ENCODE data around the gene C1orf52. TPM values are rescaled to one million over a fixed set of nuclear protein-coding genes. Genes with fewer than 3 reads are reported as not detected.

Gene C1orf52
- total and polyA plus RNA-seq, 2 of the 13 experiments (the other 11 are each of a cell fraction or from before 2014, with no cell fraction given) = 19.4 to 27.4 TPM

DNA sequence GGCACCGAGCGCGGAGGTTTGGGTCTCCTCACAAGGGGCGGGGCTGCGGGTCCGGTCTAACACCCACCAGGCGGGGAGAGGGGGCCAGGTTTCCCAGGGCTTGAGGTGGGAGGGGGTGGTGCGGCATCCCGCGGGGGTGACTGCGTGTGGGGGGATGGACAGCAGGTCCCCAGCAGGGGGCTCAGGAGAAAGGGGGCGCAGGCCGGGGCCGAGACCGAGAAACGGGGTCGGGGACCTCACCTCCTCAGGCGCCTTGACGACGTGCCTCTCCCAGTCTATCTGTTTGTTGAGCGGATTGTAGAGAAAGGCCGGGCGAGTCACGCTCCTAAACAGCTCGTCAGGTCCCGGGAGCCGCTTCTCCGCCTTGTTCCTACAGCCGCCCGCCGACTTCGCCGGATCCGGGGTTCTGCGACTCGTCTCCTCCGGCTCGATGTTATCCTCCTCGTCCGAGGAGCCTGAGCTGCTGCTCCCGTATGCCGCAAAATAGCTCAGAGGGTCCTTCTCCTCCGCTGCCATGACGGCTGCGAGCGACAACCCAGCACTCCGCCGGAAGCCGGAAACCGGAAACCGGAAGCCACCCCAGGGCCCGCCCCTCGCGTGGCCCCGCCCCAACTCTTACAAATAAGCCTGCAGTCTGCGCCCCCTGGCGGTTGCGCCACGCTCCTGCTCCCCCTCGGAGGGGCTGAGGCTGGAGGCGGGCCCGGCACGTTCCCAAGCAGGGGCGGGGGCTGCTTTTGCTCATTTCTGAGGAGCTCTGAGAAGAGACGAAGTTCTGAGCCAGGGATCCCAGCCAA is at the start of gene C1orf52 (continued):
- TF ChIP-seq, protein P1, sequence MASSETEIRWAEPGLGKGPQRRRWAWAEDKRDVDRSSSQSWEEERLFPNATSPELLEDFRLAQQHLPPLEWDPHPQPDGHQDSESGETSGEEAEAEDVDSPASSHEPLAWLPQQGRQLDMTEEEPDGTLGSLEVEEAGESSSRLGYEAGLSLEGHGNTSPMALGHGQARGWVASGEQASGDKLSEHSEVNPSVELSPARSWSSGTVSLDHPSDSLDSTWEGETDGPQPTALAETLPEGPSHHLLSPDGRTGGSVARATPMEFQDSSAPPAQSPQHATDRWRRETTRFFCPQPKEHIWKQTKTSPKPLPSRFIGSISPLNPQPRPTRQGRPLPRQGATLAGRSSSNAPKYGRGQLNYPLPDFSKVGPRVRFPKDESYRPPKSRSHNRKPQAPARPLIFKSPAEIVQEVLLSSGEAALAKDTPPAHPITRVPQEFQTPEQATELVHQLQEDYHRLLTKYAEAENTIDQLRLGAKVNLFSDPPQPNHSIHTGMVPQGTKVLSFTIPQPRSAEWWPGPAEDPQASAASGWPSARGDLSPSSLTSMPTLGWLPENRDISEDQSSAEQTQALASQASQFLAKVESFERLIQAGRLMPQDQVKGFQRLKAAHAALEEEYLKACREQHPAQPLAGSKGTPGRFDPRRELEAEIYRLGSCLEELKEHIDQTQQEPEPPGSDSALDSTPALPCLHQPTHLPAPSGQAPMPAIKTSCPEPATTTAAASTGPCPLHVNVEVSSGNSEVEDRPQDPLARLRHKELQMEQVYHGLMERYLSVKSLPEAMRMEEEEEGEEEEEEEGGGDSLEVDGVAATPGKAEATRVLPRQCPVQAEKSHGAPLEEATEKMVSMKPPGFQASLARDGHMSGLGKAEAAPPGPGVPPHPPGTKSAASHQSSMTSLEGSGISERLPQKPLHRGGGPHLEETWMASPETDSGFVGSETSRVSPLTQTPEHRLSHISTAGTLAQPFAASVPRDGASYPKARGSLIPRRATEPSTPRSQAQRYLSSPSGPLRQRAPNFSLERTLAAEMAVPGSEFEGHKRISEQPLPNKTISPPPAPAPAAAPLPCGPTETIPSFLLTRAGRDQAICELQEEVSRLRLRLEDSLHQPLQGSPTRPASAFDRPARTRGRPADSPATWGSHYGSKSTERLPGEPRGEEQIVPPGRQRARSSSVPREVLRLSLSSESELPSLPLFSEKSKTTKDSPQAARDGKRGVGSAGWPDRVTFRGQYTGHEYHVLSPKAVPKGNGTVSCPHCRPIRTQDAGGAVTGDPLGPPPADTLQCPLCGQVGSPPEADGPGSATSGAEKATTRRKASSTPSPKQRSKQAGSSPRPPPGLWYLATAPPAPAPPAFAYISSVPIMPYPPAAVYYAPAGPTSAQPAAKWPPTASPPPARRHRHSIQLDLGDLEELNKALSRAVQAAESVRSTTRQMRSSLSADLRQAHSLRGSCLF (CRISPR knock-in tag; IDR thresholded peaks at IDR 0.05; ENCODE audit: borderline replicate concordance) = no peak
- TF ChIP-seq PHF8 (CRISPR knock-in tag; IDR thresholded peaks at IDR 0.05) (peak; percentile 95), MAFG (CRISPR knock-in tag; IDR thresholded peaks at IDR 0.05) (no peak), TSC22D2 (CRISPR knock-in tag; IDR thresholded peaks at IDR 0.05; ENCODE audit: borderline replicate concordance) (0 out of 2 replicates have a peak, but pooled peaks have one; percentile 45), PHB2 (IDR thresholded peaks at IDR 0.05; ENCODE audit: partially characterized antibody) (no peak), ZNF317 (CRISPR knock-in tag; IDR thresholded peaks at IDR 0.05) (no peak), ZNF44 (CRISPR knock-in tag; IDR thresholded peaks at IDR 0.05) (no peak), ETV6 (CRISPR knock-in tag; conservative IDR thresholded peaks at IDR 0.05) (no peak), ZNF782 (CRISPR knock-in tag; IDR thresholded peaks at IDR 0.05; ENCODE audit: borderline replicate concordance) (no peak), PLRG1 (conservative IDR thresholded peaks at IDR 0.05) (no peak), ZNF484 (CRISPR knock-in tag; IDR thresholded peaks at IDR 0.05; ENCODE audit: borderline replicate concordance, low read depth) (no peak), ZNF430 (CRISPR knock-in tag; IDR thresholded peaks at IDR 0.05) (peak; percentile 27; the same call in 1 of the 2 replicates), ZSCAN9 (CRISPR knock-in tag; IDR thresholded peaks at IDR 0.05; ENCODE audit: borderline replicate concordance) (peak; percentile 28; the same call in 1 of the 2 replicates), MTF2 (CRISPR knock-in tag; IDR thresholded peaks at IDR 0.05; ENCODE audit: borderline replicate concordance) (no peak), SMAD3 (CRISPR knock-in tag; IDR thresholded peaks at IDR 0.05) (no peak; the same call in 1 of the 2 replicates), SMC3 (IDR thresholded peaks at IDR 0.05; ENCODE audit: low read length) (peak; percentile 28; the same call in 1 of the 2 replicates), SKI (IDR thresholded peaks at IDR 0.05; ENCODE audit: partially characterized antibody) (no peak), MAF1 (CRISPR knock-in tag; IDR thresholded peaks at IDR 0.05; ENCODE audit: borderline replicate concordance) (no peak)
- TF ChIP-seq, protein P2, sequence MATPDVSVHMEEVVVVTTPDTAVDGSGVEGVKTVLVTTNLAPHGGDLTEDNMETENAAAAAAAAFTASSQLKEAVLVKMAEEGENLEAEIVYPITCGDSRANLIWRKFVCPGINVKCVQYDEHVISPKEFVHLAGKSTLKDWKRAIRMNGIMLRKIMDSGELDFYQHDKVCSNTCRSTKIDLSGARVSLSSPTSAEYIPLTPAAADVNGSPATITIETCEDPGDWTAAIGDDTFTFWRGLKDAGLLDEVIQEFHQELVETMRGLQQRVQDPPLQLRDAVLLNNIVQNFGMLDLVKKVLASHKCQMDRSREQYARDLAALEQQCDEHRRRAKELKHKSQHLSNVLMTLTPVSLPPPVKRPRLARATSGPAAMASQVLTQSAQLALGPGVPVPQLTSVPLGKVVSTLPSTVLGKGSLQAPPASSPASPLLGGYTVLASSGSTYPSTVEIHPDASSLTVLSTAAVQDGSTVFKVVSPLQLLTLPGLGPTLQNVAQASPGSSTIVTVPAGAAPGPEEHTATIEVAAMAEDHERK (CRISPR knock-in tag; IDR thresholded peaks at IDR 0.05; ENCODE audit: low read depth) = no peak
- TF ChIP-seq, protein P3, sequence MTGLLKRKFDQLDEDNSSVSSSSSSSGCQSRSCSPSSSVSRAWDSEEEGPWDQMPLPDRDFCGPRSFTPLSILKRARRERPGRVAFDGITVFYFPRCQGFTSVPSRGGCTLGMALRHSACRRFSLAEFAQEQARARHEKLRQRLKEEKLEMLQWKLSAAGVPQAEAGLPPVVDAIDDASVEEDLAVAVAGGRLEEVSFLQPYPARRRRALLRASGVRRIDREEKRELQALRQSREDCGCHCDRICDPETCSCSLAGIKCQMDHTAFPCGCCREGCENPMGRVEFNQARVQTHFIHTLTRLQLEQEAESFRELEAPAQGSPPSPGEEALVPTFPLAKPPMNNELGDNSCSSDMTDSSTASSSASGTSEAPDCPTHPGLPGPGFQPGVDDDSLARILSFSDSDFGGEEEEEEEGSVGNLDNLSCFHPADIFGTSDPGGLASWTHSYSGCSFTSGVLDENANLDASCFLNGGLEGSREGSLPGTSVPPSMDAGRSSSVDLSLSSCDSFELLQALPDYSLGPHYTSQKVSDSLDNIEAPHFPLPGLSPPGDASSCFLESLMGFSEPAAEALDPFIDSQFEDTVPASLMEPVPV (CRISPR knock-in tag; IDR thresholded peaks at IDR 0.05) = peak; percentile 72; the same call in 1 of the 2 replicates
- TF ChIP-seq, protein P4, sequence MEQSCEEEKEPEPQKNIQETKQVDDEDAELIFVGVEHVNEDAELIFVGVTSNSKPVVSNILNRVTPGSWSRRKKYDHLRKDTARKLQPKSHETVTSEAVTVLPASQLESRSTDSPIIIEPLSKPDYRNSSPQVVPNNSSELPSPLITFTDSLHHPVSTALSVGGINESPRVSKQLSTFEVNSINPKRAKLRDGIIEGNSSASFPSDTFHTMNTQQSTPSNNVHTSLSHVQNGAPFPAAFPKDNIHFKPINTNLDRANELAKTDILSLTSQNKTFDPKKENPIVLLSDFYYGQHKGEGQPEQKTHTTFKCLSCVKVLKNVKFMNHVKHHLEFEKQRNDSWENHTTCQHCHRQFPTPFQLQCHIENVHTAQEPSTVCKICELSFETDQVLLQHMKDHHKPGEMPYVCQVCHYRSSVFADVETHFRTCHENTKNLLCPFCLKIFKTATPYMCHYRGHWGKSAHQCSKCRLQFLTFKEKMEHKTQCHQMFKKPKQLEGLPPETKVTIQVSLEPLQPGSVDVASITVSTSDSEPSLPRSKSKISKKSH (CRISPR knock-in tag; IDR thresholded peaks at IDR 0.05; ENCODE audit: borderline replicate concordance) = no peak

Measured in HepG2 (cell line).